Ovary (tissue), 3 donors: Measurements from ENCODE around the gene SNAPC2.
"Not testable (repeated sequence)": the region's sequence is repeated elsewhere in the genome, so short reads cannot be mapped to it uniquely, and the experiment has no call there.

ENCODE experiments used
- CTCF ChIP-seq, 3 donors: fragments of 450-650 bp in 2 of 3; fragments of 200-600 bp in 1 of 3; IDR thresholded peaks; one replicate each; pipeline versions ENCODE4 v1.5.1 to v1.8.0; 2016 to 2022; ENCODE audit warnings: antibody characterized with exemption in 3 of 3, mild to moderate bottlenecking in 1 of 3
- EP300 ChIP-seq: sonication (generic); formaldehyde crosslinking; IDR thresholded peaks from one replicate; pipeline ENCODE4 v1.6.1; 2017; ENCODE audit warnings: antibody characterized with exemption
- donor health status: DM: no; HTN: no; CAD: no.

GRCh38 chr19:7930030-7930429 lies 9.9 kb downstream of the SNAPC2 start:
- TF ChIP-seq EP300; CTCF (IDR thresholded peaks at IDR 0.05): not testable (repeated sequence)
